ENCODE data around the gene CD74.

GRCh38 chr5:150447188-150447587 lies 34.5 kb upstream of the CD74 start:
- no peak for TF ChIP-seq SP4 (IDR thresholded peaks at IDR 0.05; ENCODE audit: low read length)
- TF ChIP-seq SRF (IDR thresholded peaks at IDR 0.05; ENCODE audit: low read depth, low read length), result no peak
